Activated naive CD8-positive, alpha-beta T cell (primary cell): ENCODE measurements around the gene HIPK2.
A peak's percentile ranks its signal among the peaks of the same experiment; 100 is the strongest.
"Not testable (repeated sequence)": the region's sequence is repeated elsewhere in the genome, so short reads cannot be mapped to it uniquely, and the experiment has no call there.

Experiments used
- H3K27ac Mint-ChIP-seq: one replicate; pipeline ENCODE4 v1.8.0; 2021; ENCODE audit warnings: mixed read lengths
- H3K27me3 Mint-ChIP-seq: one replicate; pipeline ENCODE4 v1.8.0; 2021; ENCODE audit warnings: mixed read lengths
- H3K36me3 Mint-ChIP-seq: one replicate; pipeline ENCODE4 v1.8.0; 2021; ENCODE audit warnings: mixed read lengths
- H3K4me1 Mint-ChIP-seq: one replicate; pipeline ENCODE4 v1.8.0; 2021; ENCODE audit warnings: low read depth, mixed read lengths
- H3K4me3 Mint-ChIP-seq: one replicate; pipeline ENCODE4 v1.8.0; 2021; ENCODE audit warnings: mild to moderate bottlenecking, mixed read lengths
- H3K9me3 Mint-ChIP-seq: one replicate; pipeline ENCODE4 v1.8.0; 2021; ENCODE audit warnings: low read depth, mixed read lengths

HIPK2 gene

GRCh38 chr7:139681463-139681755, 96.4 kb downstream of the HIPK2 start:
- no peaks in the 10 kb centered on the region for H3K27me3 Mint-ChIP-seq
- H3K4me3 Mint-ChIP-seq, result peak overlapping the region; percentile 50
- peak overlapping the region; percentile 93 for H3K27ac Mint-ChIP-seq
- H3K36me3 Mint-ChIP-seq, result peaks cover 14% of the 10 kb centered on the region
- peaks cover 5% of the 10 kb centered on the region for H3K9me3 Mint-ChIP-seq
- peaks cover 46% of the 10 kb centered on the region for H3K4me1 Mint-ChIP-seq

GRCh38 chr7:139680676-139681462, 96.9 kb downstream of the HIPK2 start:
- no peaks in the 10 kb centered on the region for H3K27me3 Mint-ChIP-seq
- H3K4me3 Mint-ChIP-seq, result peak overlapping the region; percentile 50
- H3K9me3 Mint-ChIP-seq, result peaks cover 2% of the 10 kb centered on the region
- peak overlapping the region; percentile 93 for H3K27ac Mint-ChIP-seq
- H3K4me1 Mint-ChIP-seq, result peaks cover 51% of the 10 kb centered on the region
- H3K36me3 Mint-ChIP-seq, result peaks cover 12% of the 10 kb centered on the region

GRCh38 chr7:139679731-139680594, 97.8 kb downstream of the HIPK2 start:
- Mint-ChIP-seq H3K27ac (peak overlapping the region; percentile 93), H3K36me3 (peaks cover 8% of the 10 kb centered on the region), H3K27me3 (no peaks in the 10 kb centered on the region), H3K4me1 (peaks cover 51% of the 10 kb centered on the region), H3K4me3 (peak overlapping the region; percentile 10), H3K9me3 (no peaks in the 10 kb centered on the region)

GRCh38 chr7:139676390-139676789, 101.4 kb downstream of the HIPK2 start:
- H3K4me3 Mint-ChIP-seq, result no peak overlapping the region
- H3K27ac Mint-ChIP-seq, result no peak overlapping the region
- H3K9me3 Mint-ChIP-seq, result no peaks in the 10 kb centered on the region
- H3K4me1 Mint-ChIP-seq, result peaks cover 33% of the 10 kb centered on the region
- no peaks in the 10 kb centered on the region for H3K27me3 Mint-ChIP-seq
- peaks cover 6% of the 10 kb centered on the region for H3K36me3 Mint-ChIP-seq

- peaks cover 6% of the 10 kb centered on the region for H3K36me3 Mint-ChIP-seq
- H3K27me3 Mint-ChIP-seq, result no peaks in the 10 kb centered on the region
- H3K4me1 Mint-ChIP-seq, result peaks cover 26% of the 10 kb centered on the region
- H3K4me3 Mint-ChIP-seq, result no peak overlapping the region
- H3K27ac Mint-ChIP-seq, result peak overlapping the region; percentile 1
- no peaks in the 10 kb centered on the region for H3K9me3 Mint-ChIP-seq
Measured at GRCh38 chr7:139675127-139676125, 102.4 kb downstream of the HIPK2 start.

GRCh38 chr7:139674752-139675126, 103.1 kb downstream of the HIPK2 start:
- peaks cover 6% of the 10 kb centered on the region for H3K36me3 Mint-ChIP-seq

GRCh38 chr7:139674341-139674740, 103.5 kb downstream of the HIPK2 start:
- no peaks in the 10 kb centered on the region for H3K27me3 Mint-ChIP-seq
- peaks cover 29% of the 10 kb centered on the region for H3K4me1 Mint-ChIP-seq

More at GRCh38 chr7:139674752-139675126, 103.1 kb downstream of the HIPK2 start:
- Mint-ChIP-seq H3K4me3 (no peak overlapping the region), H3K27ac (peak overlapping the region; percentile 1), H3K9me3 (no peaks in the 10 kb centered on the region), H3K4me1 (peaks cover 26% of the 10 kb centered on the region), H3K27me3 (no peaks in the 10 kb centered on the region)

GRCh38 chr7:139673762-139674161, 104.0 kb downstream of the HIPK2 start:
- H3K36me3 Mint-ChIP-seq, result peaks cover 5% of the 10 kb centered on the region
- peaks cover 35% of the 10 kb centered on the region for H3K4me1 Mint-ChIP-seq
- H3K4me3 Mint-ChIP-seq, result no peak overlapping the region
- no peak overlapping the region for H3K27ac Mint-ChIP-seq
- no peaks in the 10 kb centered on the region for H3K9me3 Mint-ChIP-seq
- no peaks in the 10 kb centered on the region for H3K27me3 Mint-ChIP-seq

More at GRCh38 chr7:139674341-139674740, 103.5 kb downstream of the HIPK2 start:
- Mint-ChIP-seq H3K27ac (no peak overlapping the region), H3K4me3 (no peak overlapping the region), H3K9me3 (no peaks in the 10 kb centered on the region), H3K36me3 (peaks cover 6% of the 10 kb centered on the region)

GRCh38 chr7:139673230-139673629, 104.6 kb downstream of the HIPK2 start:
- Mint-ChIP-seq H3K4me1 (peaks cover 38% of the 10 kb centered on the region), H3K27me3 (no peaks in the 10 kb centered on the region), H3K9me3 (no peaks in the 10 kb centered on the region), H3K36me3 (peaks cover 3% of the 10 kb centered on the region), H3K27ac (peak overlapping the region; percentile 85), H3K4me3 (no peak overlapping the region)

- peaks cover 3% of the 10 kb centered on the region for H3K36me3 Mint-ChIP-seq
- H3K4me1 Mint-ChIP-seq, result peaks cover 40% of the 10 kb centered on the region
- no peak overlapping the region for H3K27ac Mint-ChIP-seq
Measured at GRCh38 chr7:139671967-139672366, 105.8 kb downstream of the HIPK2 start.

GRCh38 chr7:139670662-139671061, 107.1 kb downstream of the HIPK2 start:
- not testable (repeated sequence) for H3K36me3 Mint-ChIP-seq, H3K27me3 Mint-ChIP-seq, H3K9me3 Mint-ChIP-seq, H3K4me3 Mint-ChIP-seq, H3K27ac Mint-ChIP-seq
- H3K4me1 Mint-ChIP-seq, result peaks cover 33% of the 10 kb centered on the region

More at GRCh38 chr7:139671967-139672366, 105.8 kb downstream of the HIPK2 start:
- no peaks in the 10 kb centered on the region for H3K27me3 Mint-ChIP-seq
- H3K9me3 Mint-ChIP-seq, result no peaks in the 10 kb centered on the region
- H3K4me3 Mint-ChIP-seq, result no peak overlapping the region

GRCh38 chr7:139669106-139670061, 108.4 kb downstream of the HIPK2 start:
- H3K4me1 Mint-ChIP-seq, result peaks cover 33% of the 10 kb centered on the region
- H3K27me3 Mint-ChIP-seq, result no peaks in the 10 kb centered on the region
- H3K36me3 Mint-ChIP-seq, result peaks cover 3% of the 10 kb centered on the region
- peak overlapping the region; percentile 88 for H3K27ac Mint-ChIP-seq
- peak overlapping the region; percentile 62 for H3K4me3 Mint-ChIP-seq
- H3K9me3 Mint-ChIP-seq, result no peaks in the 10 kb centered on the region

- Mint-ChIP-seq H3K4me1 (peaks cover 29% of the 10 kb centered on the region), H3K27ac (no peak overlapping the region), H3K4me3 (no peak overlapping the region), H3K9me3 (no peaks in the 10 kb centered on the region), H3K36me3 (no peaks in the 10 kb centered on the region), H3K27me3 (no peaks in the 10 kb centered on the region)
Measured at GRCh38 chr7:139667377-139667776, 110.4 kb downstream of the HIPK2 start.
